CD4-positive, alpha-beta T cell (primary cell): Measurements from ENCODE around the gene PKP4. TPM values are rescaled to one million over a fixed set of nuclear protein-coding genes. Genes with fewer than 3 reads are reported as not detected.

Experiments
- ATAC-seq: fragments of 200-7000 bp; cut with Tn5 transposase; one replicate; pipeline ENCODE4 v1.10.0; 2022; ENCODE audit warnings: mild to moderate bottlenecking; ENCODE audit not compliant: poor library complexity
- CTCF ChIA-PET: fragments of 350-600 bp; sonication (Branson Sonifier 250); formaldehyde crosslinking; loops from one replicate; lab custom pipeline; 2021; ENCODE audit warnings: antibody characterized with exemption, inconsistent platforms; lab: Charles Lee
- POLR2A ChIA-PET: fragments of 350-600 bp; sonication (Branson Sonifier 250); formaldehyde crosslinking; loops from one replicate; lab custom pipeline; 2021; ENCODE audit warnings: antibody characterized with exemption, inconsistent platforms; lab: Charles Lee
- DNase-seq, 14 experiments: peaks; one replicate each; pipeline ENCODE4 v3.0.0-alpha.2; 2013 to 2020; ENCODE audit warnings: mixed read lengths in 2 of 14
- H3K27ac ChIP-seq, 2 donors: one replicate each; pipeline versions ENCODE4 v1.5.1 to v1.7.0; 2013; ENCODE audit warnings: low read length in 2 of 2, low read depth in 1 of 2, mild to moderate bottlenecking in 1 of 2
- H3K27me3 ChIP-seq, 2 experiments: 1 replicate in 1 of 2; 2 replicates in 1 of 2; pipeline versions ENCODE4 v1.6.1 to v1.7.0; 2013; ENCODE audit warnings: low read length in 2 of 2, control low read depth in 1 of 2, mild to moderate bottlenecking in 1 of 2, moderate library complexity in 1 of 2; ENCODE audit not compliant: insufficient read depth in 2 of 2, control insufficient read depth in 1 of 2
- H3K36me3 ChIP-seq: one replicate; pipeline ENCODE4 v1.6.1; 2013; ENCODE audit warnings: low read length, control low read depth; ENCODE audit not compliant: insufficient read depth
- H3K4me1 ChIP-seq: one replicate; pipeline ENCODE4 v1.6.1; 2013; ENCODE audit warnings: low read length, control low read depth; ENCODE audit not compliant: insufficient read depth
- H3K4me3 ChIP-seq: one replicate; pipeline ENCODE4 v1.5.1; 2013; ENCODE audit warnings: mild to moderate bottlenecking, low read length, moderate library complexity
- H3K9me3 ChIP-seq, 2 experiments: 1 replicate in 1 of 2; 2 replicates in 1 of 2; pipeline versions ENCODE4 v1.6.1 to v1.7.0; 2013; ENCODE audit warnings: low read length in 2 of 2, mild to moderate bottlenecking in 2 of 2, control low read depth in 1 of 2, moderate library complexity in 1 of 2; ENCODE audit not compliant: control insufficient read depth in 1 of 2, insufficient read depth in 1 of 2
- H3K27ac Mint-ChIP-seq: one replicate; pipeline ENCODE4 v1.8.0; 2020; ENCODE audit warnings: mixed read lengths
- H3K27me3 Mint-ChIP-seq: one replicate; pipeline ENCODE4 v1.8.0; 2021; ENCODE audit warnings: mixed read lengths
- H3K36me3 Mint-ChIP-seq: one replicate; pipeline ENCODE4 v1.8.0; 2021; ENCODE audit warnings: low read depth, mixed read lengths
- H3K4me1 Mint-ChIP-seq: one replicate; pipeline ENCODE4 v1.8.0; 2021; ENCODE audit warnings: low read depth, mixed read lengths
- H3K4me3 Mint-ChIP-seq: one replicate; pipeline ENCODE4 v1.8.0; 2020; ENCODE audit warnings: mild to moderate bottlenecking, mixed read lengths
- H3K9me3 Mint-ChIP-seq: one replicate; pipeline ENCODE4 v1.8.0; 2020; ENCODE audit warnings: mixed read lengths
- CTCF ChIP-seq: fragments of 200-600 bp; IDR thresholded peaks from one replicate; pipeline ENCODE4 v1.8.0; 2022; ENCODE audit warnings: antibody characterized with exemption, mild to moderate bottlenecking
- intact Hi-C, 2 experiments: fragments of 100-400 bp; cut with DNase I in 1 of 2; cut with micrococcal nuclease in 1 of 2; formaldehyde crosslinking; loops; one replicate each; pipeline versions ENCODE4 v1.15.1 to v1.9.0; 2023 to 2025; cut with DNase I, micrococcal nuclease
- total RNA-seq, 174 experiments: library from RNA in 2 of 174; stranded (reverse) in 2 of 174; gene quantifications; one replicate each; pipeline ENCODE4 v1.2.3 and lab custom pipeline; 2021 to 2026

The PKP4 gene
- total RNA-seq, 2 experiments from 2014 or later: 10.8 to 14.6 TPM

- Histone ChIP-seq H3K27me3 (no peaks in the 10 kb centered on the region), H3K9me3 (no peaks in the 10 kb centered on the region), H3K4me3 (no peak overlapping the region), H3K27ac (no peak overlapping the region), H3K36me3 (no peaks in the 10 kb centered on the region), H3K4me1 (peaks cover 5% of the 10 kb centered on the region)
- Mint-ChIP-seq H3K27ac (no peak overlapping the region), H3K36me3 (no peaks in the 10 kb centered on the region), H3K4me3 (no peak overlapping the region), H3K27me3 (no peaks in the 10 kb centered on the region), H3K9me3 (no peaks in the 10 kb centered on the region), H3K4me1 (peaks cover 26% of the 10 kb centered on the region)
- ChIA-PET CTCF (no interaction called here), POLR2A (interaction anchor here (0.9 to 1.5 kb wide), 2 partner anchors 23 to 68 kb away, joined by 3 read pairs; no protein-coding TSS in a partner anchor)
- no peak for TF ChIP-seq CTCF
- intact Hi-C loops: loop anchor here in 1 of 2 experiments (2.0 kb wide), 1 partner anchor 64 kb away; no protein-coding TSS in a partner anchor
- ATAC-seq: no peak
- DNase-seq: no peak
Observed at GRCh38 chr2:158481116-158481515, 24.4 kb downstream of the PKP4 start.

GRCh38 chr2:158482594-158482993 is 25.8 kb downstream of the PKP4 start:
- Histone ChIP-seq H3K36me3 (no peaks in the 10 kb centered on the region), H3K4me3 (no peak overlapping the region), H3K27ac (no peak overlapping the region), H3K27me3 (no peaks in the 10 kb centered on the region), H3K9me3 (no peaks in the 10 kb centered on the region), H3K4me1 (peaks cover 1% of the 10 kb centered on the region)
- ChIA-PET CTCF (no interaction called here), POLR2A (no interaction called here)
- TF ChIP-seq CTCF: no peak
- Mint-ChIP-seq H3K4me1 (peaks cover 13% of the 10 kb centered on the region), H3K27ac (no peak overlapping the region), H3K36me3 (no peaks in the 10 kb centered on the region), H3K4me3 (no peak overlapping the region), H3K9me3 (no peaks in the 10 kb centered on the region), H3K27me3 (no peaks in the 10 kb centered on the region)
- intact Hi-C loops: no loop called here
- DNase-seq (no peak), ATAC-seq (no peak)

- H3K4me3 ChIP-seq: no peak overlapping the region
- Mint-ChIP-seq H3K36me3 (no peaks in the 10 kb centered on the region), H3K4me1 (no peaks in the 10 kb centered on the region), H3K9me3 (no peaks in the 10 kb centered on the region), H3K4me3 (no peak overlapping the region), H3K27me3 (no peaks in the 10 kb centered on the region), H3K27ac (no peak overlapping the region)
- DNase-seq: no peak
- no peak for TF ChIP-seq CTCF
- no peaks in the 10 kb centered on the region for H3K4me1 ChIP-seq
- no peaks in the 10 kb centered on the region for H3K27me3 ChIP-seq
- no peaks in the 10 kb centered on the region for H3K36me3 ChIP-seq
- POLR2A ChIA-PET: no interaction called here
- no peak for ATAC-seq
- CTCF ChIA-PET: no interaction called here
- no peak overlapping the region for H3K27ac ChIP-seq
- no peaks in the 10 kb centered on the region for H3K9me3 ChIP-seq
- intact Hi-C loops: no loop called here
Observed at GRCh38 chr2:158484892-158485556, 28.3 kb downstream of the PKP4 start.
